SK-N-SH treated with all-trans-retinoic acid at 6 μM for 48 hours (cell line): ENCODE measurements around the gene LEP.
"Not testable (repeated sequence)": the region's sequence is repeated elsewhere in the genome, so short reads cannot be mapped to it uniquely, and the experiment has no call there.

ENCODE experiments used
- ATAC-seq: fragments of 200-7000 bp; cut with Tn5 transposase; 3 replicates; pipeline ENCODE4 v1.9.1; 2020; ENCODE audit warnings: mild to moderate bottlenecking, moderate library complexity
- ARNTL ChIP-seq: fragments of 450-650 bp; formaldehyde crosslinking; IDR thresholded peaks from 2 replicates; pipeline ENCODE4 v1.5.0; 2020; ENCODE audit warnings: low read depth, mild to moderate bottlenecking, moderate library complexity, borderline replicate concordance
- BACH2 ChIP-seq: fragments of 250-450 bp; sonication (Bioruptor Pico); IDR thresholded peaks from 2 replicates; pipeline ENCODE4 v1.9.0; 2021; ENCODE audit warnings: mild to moderate bottlenecking, borderline replicate concordance
- CSDC2 ChIP-seq: fragments of 250-450 bp; sonication (Bioruptor Pico); IDR thresholded peaks from 2 replicates; pipeline ENCODE4 v1.5.0; 2020; ENCODE audit warnings: mild to moderate bottlenecking, moderate library complexity
- GLIS3 ChIP-seq: fragments of 250-450 bp; sonication (Bioruptor Pico); IDR thresholded peaks from 2 replicates; pipeline ENCODE4 v1.5.0; 2020; ENCODE audit warnings: mild to moderate bottlenecking, moderate library complexity
- ISL1 ChIP-seq: fragments of 250-450 bp; sonication (Bioruptor Pico); IDR thresholded peaks from 2 replicates; pipeline ENCODE4 v2.1.2; 2022; ENCODE audit warnings: mild to moderate bottlenecking, moderate library complexity
- OSR1 ChIP-seq: fragments of 250-450 bp; sonication (Bioruptor Pico); IDR thresholded peaks from 2 replicates; pipeline ENCODE4 v1.8.0; 2022; ENCODE audit warnings: moderate library complexity, mild to moderate bottlenecking, inconsistent platforms
- PPARA ChIP-seq: fragments of 250-450 bp; sonication (Bioruptor Pico); IDR thresholded peaks from 2 replicates; pipeline ENCODE4 v1.5.0; 2020; ENCODE audit warnings: mild to moderate bottlenecking, borderline replicate concordance
- RARB ChIP-seq: fragments of 250-450 bp; sonication (Bioruptor Pico); IDR thresholded peaks from 2 replicates; pipeline ENCODE4 v1.8.0; 2021; ENCODE audit warnings: mild to moderate bottlenecking, moderate library complexity
- SNAI2 ChIP-seq: fragments of 250-450 bp; sonication (Bioruptor Pico); IDR thresholded peaks from 2 replicates; pipeline ENCODE4 v1.5.0; 2020; ENCODE audit warnings: mild to moderate bottlenecking, moderate library complexity
- TOX ChIP-seq: fragments of 250-450 bp; sonication (Bioruptor Pico); IDR thresholded peaks from 2 replicates; pipeline ENCODE4 v1.8.0; 2021; ENCODE audit warnings: mild to moderate bottlenecking, moderate library complexity, borderline replicate concordance
- ZC3H10 ChIP-seq: fragments of 250-450 bp; sonication (Bioruptor Pico); IDR thresholded peaks from 2 replicates; pipeline ENCODE4 v1.5.1; 2021; ENCODE audit warnings: mild to moderate bottlenecking, moderate library complexity
- ZFP3 ChIP-seq: fragments of 250-450 bp; sonication (Bioruptor Pico); IDR thresholded peaks from 2 replicates; pipeline ENCODE4 v1.5.0; 2020; ENCODE audit warnings: mild to moderate bottlenecking, moderate library complexity
- ZFP30 ChIP-seq: fragments of 450-650 bp; formaldehyde crosslinking; IDR thresholded peaks from 2 replicates; pipeline ENCODE4 v1.5.0; 2022; ENCODE audit warnings: mild to moderate bottlenecking, moderate library complexity
- ZNF565 ChIP-seq: fragments of 450-650 bp; formaldehyde crosslinking; conservative IDR thresholded peaks from 2 replicates; pipeline ENCODE4 v1.5.0; 2020; ENCODE audit warnings: low read depth, mild to moderate bottlenecking, moderate library complexity
- ZNF8 ChIP-seq: fragments of 450-650 bp; formaldehyde crosslinking; IDR thresholded peaks from 2 replicates; pipeline ENCODE4 v1.5.0; 2020; ENCODE audit warnings: mild to moderate bottlenecking, moderate library complexity
- TF ChIP-seq, protein P1 (sequence below): fragments of 250-450 bp; sonication (Bioruptor Pico); IDR thresholded peaks from 2 replicates; pipeline ENCODE4 v1.5.1; 2020; ENCODE audit warnings: low read depth, mild to moderate bottlenecking, moderate library complexity
- TF ChIP-seq, protein P2 (sequence below): fragments of 250-450 bp; sonication (Bioruptor Pico); IDR thresholded peaks from 2 replicates; pipeline ENCODE4 v1.8.0; 2021; ENCODE audit warnings: low read depth, mild to moderate bottlenecking, moderate library complexity, borderline replicate concordance
- TF ChIP-seq, protein P3 (sequence below): fragments of 250-450 bp; sonication (Bioruptor Pico); IDR thresholded peaks from 2 replicates; pipeline ENCODE4 v1.5.1; 2021; ENCODE audit warnings: mild to moderate bottlenecking, moderate library complexity
- TF ChIP-seq, protein P4 (sequence below): fragments of 250-450 bp; sonication (Bioruptor Pico); IDR thresholded peaks from 2 replicates; pipeline ENCODE4 v1.8.0; 2020; ENCODE audit warnings: mild to moderate bottlenecking, moderate library complexity, borderline replicate concordance
- TF ChIP-seq, protein P5 (sequence below): fragments of 250-450 bp; sonication (Bioruptor Pico); IDR thresholded peaks from 2 replicates; pipeline ENCODE4 v1.5.0; 2020; ENCODE audit warnings: mild to moderate bottlenecking, moderate library complexity

LEP gene

DNA sequence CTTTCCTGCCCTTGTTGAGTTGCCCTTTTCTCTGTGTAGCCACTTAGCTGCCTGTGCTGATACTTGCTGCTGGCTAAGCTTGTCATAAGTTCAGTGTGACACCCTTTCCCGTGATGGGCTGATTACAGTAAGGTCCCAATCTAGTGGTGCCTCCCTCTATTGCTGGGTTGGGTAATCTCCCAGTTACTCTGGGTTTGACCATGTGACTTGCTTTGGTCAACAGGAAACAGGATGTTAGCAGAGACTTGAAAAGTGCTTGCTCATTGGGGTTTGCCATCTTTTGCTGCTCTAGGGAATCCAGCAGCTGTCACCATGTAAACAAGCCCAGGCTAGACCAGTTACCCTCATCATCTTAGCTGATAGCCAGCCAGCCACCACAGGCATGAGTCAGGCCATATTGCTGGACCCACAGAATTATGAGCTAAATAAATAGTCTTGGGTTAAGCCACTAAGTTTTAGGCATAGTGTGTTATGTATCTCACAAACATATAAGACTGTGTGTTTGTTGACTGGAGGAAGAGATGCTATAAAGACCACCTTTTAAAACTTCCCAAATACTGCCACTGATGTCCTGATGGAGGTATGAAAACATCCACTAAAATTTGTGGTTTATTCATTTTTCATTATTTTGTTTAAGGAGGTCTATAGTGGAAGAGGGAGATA is 4.0 kb upstream of the LEP start:
- TF ChIP-seq, protein P1, sequence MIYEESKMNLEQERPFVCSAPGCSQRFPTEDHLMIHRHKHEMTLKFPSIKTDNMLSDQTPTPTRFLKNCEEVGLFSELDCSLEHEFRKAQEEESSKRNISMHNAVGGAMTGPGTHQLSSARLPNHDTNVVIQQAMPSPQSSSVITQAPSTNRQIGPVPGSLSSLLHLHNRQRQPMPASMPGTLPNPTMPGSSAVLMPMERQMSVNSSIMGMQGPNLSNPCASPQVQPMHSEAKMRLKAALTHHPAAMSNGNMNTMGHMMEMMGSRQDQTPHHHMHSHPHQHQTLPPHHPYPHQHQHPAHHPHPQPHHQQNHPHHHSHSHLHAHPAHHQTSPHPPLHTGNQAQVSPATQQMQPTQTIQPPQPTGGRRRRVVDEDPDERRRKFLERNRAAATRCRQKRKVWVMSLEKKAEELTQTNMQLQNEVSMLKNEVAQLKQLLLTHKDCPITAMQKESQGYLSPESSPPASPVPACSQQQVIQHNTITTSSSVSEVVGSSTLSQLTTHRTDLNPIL (CRISPR knock-in tag): no peak
- TF ChIP-seq, all 23 proteins: peak for 0
- ATAC-seq: no peak; the same call in 1 of the 3 replicates

DNA sequence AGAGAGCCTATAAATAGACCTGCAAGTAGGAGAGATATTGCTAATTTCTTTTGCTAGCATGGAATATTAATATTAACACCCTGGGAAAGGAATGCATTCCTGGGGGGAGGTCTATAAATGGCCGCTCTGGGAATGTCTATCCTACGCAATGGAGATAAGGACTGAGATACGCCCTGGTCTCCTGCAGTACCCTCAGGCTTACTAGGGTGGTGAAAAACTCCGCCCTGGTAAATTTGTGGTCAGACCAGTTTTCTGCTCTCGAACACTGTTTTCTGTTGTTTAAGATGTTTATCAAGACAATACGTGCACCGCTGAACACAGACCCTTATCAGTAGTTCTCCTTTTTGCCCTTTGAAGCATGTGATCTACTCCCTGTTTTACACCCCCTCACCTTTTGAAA is 1.9 kb upstream of the LEP start:
- ATAC-seq: not testable (repeated sequence)

DNA sequence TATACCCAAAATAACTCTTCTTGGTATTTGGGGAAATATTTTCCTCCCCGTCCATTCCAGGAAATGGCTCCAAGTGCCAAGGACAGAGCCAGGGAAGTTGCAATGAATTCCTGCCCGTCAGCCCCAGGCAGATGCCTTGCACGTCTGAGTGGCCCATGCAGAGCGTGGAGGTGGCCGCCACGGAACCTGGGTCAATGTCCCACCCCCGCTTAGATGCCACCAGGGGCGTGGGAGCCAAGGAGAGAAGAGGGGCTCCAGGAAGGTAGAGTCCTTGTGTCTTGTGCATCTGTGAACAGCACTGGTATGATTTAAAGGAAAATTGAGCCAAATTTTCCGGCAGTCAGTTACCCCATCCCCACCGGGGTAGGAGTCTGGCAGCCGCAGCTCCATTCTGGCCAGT is 1.6 kb downstream of the LEP start:
- no peak for ATAC-seq
- TF ChIP-seq ZFP30 (CRISPR knock-in tag) (no peak), ZC3H10 (no peak), BACH2 (no peak), SNAI2 (no peak), RARB (no peak), TOX (CRISPR knock-in tag) (no peak), CSDC2 (CRISPR knock-in tag) (no peak), ARNTL (CRISPR knock-in tag) (no peak), ZNF565 (CRISPR knock-in tag) (no peak), ZFP3 (CRISPR knock-in tag) (no peak), ISL1 (no peak), ZNF8 (CRISPR knock-in tag) (no peak), OSR1 (no peak), GLIS3 (CRISPR knock-in tag) (no peak)
- TF ChIP-seq, protein P2, sequence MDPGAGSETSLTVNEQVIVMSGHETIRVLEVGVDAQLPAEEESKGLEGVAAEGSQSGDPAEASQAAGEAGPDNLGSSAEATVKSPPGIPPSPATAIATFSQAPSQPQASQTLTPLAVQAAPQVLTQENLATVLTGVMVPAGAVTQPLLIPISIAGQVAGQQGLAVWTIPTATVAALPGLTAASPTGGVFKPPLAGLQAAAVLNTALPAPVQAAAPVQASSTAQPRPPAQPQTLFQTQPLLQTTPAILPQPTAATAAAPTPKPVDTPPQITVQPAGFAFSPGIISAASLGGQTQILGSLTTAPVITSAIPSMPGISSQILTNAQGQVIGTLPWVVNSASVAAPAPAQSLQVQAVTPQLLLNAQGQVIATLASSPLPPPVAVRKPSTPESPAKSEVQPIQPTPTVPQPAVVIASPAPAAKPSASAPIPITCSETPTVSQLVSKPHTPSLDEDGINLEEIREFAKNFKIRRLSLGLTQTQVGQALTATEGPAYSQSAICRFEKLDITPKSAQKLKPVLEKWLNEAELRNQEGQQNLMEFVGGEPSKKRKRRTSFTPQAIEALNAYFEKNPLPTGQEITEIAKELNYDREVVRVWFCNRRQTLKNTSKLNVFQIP (CRISPR knock-in tag): no peak
- TF ChIP-seq, protein P3, sequence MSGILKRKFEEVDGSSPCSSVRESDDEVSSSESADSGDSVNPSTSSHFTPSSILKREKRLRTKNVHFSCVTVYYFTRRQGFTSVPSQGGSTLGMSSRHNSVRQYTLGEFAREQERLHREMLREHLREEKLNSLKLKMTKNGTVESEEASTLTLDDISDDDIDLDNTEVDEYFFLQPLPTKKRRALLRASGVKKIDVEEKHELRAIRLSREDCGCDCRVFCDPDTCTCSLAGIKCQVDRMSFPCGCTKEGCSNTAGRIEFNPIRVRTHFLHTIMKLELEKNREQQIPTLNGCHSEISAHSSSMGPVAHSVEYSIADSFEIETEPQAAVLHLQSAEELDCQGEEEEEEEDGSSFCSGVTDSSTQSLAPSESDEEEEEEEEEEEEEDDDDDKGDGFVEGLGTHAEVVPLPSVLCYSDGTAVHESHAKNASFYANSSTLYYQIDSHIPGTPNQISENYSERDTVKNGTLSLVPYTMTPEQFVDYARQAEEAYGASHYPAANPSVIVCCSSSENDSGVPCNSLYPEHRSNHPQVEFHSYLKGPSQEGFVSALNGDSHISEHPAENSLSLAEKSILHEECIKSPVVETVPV: no peak
- TF ChIP-seq, protein P4, sequence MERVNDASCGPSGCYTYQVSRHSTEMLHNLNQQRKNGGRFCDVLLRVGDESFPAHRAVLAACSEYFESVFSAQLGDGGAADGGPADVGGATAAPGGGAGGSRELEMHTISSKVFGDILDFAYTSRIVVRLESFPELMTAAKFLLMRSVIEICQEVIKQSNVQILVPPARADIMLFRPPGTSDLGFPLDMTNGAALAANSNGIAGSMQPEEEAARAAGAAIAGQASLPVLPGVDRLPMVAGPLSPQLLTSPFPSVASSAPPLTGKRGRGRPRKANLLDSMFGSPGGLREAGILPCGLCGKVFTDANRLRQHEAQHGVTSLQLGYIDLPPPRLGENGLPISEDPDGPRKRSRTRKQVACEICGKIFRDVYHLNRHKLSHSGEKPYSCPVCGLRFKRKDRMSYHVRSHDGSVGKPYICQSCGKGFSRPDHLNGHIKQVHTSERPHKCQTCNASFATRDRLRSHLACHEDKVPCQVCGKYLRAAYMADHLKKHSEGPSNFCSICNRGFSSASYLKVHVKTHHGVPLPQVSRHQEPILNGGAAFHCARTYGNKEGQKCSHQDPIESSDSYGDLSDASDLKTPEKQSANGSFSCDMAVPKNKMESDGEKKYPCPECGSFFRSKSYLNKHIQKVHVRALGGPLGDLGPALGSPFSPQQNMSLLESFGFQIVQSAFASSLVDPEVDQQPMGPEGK (CRISPR knock-in tag): no peak
- TF ChIP-seq, protein P1 (CRISPR knock-in tag): no peak

DNA sequence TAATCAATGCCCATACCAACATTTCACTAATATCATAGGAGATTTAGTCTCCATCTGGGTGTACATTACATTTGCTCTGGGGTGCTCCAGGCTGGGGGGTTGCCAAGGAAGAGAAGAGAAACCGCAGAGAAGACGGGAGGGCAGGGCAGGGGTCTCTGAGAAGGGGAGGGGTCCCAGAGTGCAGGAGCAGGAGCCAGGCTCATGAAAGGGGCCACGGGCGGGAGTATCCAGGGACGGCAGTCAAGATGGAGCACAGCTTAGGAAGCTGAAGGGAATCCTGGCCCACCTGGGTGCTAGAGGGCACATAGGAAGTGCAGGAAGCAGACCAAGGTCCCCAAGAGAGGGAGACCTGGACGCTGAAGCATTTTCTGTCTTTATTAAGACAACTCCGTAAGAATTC is 2.2 kb downstream of the LEP start:
- ATAC-seq: no peak
- TF ChIP-seq CSDC2 (CRISPR knock-in tag): no peak
- TF ChIP-seq ZFP30 (CRISPR knock-in tag): no peak
- TF ChIP-seq, protein P2 (CRISPR knock-in tag): no peak
- TF ChIP-seq ZFP3 (CRISPR knock-in tag): no peak
- no peak for TF ChIP-seq RARB
- TF ChIP-seq ARNTL (CRISPR knock-in tag): no peak
- TF ChIP-seq, protein P1 (CRISPR knock-in tag): no peak
- no peak for TF ChIP-seq OSR1
- TF ChIP-seq PPARA (CRISPR knock-in tag): no peak
- TF ChIP-seq, protein P3: no peak
- TF ChIP-seq, protein P5, sequence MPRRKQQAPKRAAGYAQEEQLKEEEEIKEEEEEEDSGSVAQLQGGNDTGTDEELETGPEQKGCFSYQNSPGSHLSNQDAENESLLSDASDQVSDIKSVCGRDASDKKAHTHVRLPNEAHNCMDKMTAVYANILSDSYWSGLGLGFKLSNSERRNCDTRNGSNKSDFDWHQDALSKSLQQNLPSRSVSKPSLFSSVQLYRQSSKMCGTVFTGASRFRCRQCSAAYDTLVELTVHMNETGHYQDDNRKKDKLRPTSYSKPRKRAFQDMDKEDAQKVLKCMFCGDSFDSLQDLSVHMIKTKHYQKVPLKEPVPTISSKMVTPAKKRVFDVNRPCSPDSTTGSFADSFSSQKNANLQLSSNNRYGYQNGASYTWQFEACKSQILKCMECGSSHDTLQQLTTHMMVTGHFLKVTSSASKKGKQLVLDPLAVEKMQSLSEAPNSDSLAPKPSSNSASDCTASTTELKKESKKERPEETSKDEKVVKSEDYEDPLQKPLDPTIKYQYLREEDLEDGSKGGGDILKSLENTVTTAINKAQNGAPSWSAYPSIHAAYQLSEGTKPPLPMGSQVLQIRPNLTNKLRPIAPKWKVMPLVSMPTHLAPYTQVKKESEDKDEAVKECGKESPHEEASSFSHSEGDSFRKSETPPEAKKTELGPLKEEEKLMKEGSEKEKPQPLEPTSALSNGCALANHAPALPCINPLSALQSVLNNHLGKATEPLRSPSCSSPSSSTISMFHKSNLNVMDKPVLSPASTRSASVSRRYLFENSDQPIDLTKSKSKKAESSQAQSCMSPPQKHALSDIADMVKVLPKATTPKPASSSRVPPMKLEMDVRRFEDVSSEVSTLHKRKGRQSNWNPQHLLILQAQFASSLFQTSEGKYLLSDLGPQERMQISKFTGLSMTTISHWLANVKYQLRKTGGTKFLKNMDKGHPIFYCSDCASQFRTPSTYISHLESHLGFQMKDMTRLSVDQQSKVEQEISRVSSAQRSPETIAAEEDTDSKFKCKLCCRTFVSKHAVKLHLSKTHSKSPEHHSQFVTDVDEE (CRISPR knock-in tag): no peak
- no peak for TF ChIP-seq ISL1
